GM23338 (cell line): Measurements from ENCODE around the gene SUN2. TPM values are rescaled to one million over a fixed set of nuclear protein-coding genes. Genes with fewer than 3 reads are reported as not detected.

ENCODE experiments used
- ATAC-seq: fragments of 200-7000 bp; cut with Tn5 transposase; 3 replicates; pipeline ENCODE4 v1.9.1; 2020
- DNase-seq: peaks from one replicate; pipeline ENCODE4 v3.0.0-alpha.2; 2015; ENCODE audit warnings: low spot score
- H2AFZ ChIP-seq: fragments of 200-600 bp; sonication (generic); 2 replicates; pipeline ENCODE4 v1.8.0; 2016; ENCODE audit warnings: antibody characterized with exemption, mild to moderate bottlenecking, moderate library complexity
- H3F3A ChIP-seq: fragments of 200-600 bp; sonication (generic); replicated peaks from 2 replicates; pipeline ENCODE4 v1.8.0; 2017; ENCODE audit warnings: antibody characterized with exemption, mixed run types, low read depth
- H3K27ac ChIP-seq: fragments of 200-600 bp; sonication (generic); 2 replicates; pipeline ENCODE4 v1.6.1; 2016; ENCODE audit warnings: low read depth
- H3K27me3 ChIP-seq: fragments of 200-600 bp; sonication (generic); 2 replicates; pipeline ENCODE4 v1.8.0; 2016; ENCODE audit warnings: mild to moderate bottlenecking, mixed run types, moderate library complexity; ENCODE audit not compliant: insufficient read depth
- H3K36me3 ChIP-seq: fragments of 200-600 bp; sonication (generic); 2 replicates; pipeline ENCODE4 v1.8.0; 2016; ENCODE audit warnings: mild to moderate bottlenecking; ENCODE audit not compliant: insufficient read depth
- H3K4me1 ChIP-seq: fragments of 200-600 bp; sonication (generic); 2 replicates; pipeline ENCODE4 v1.8.0; 2016; ENCODE audit warnings: mild to moderate bottlenecking, moderate library complexity; ENCODE audit not compliant: insufficient read depth
- H3K4me2 ChIP-seq: fragments of 200-600 bp; sonication (generic); 2 replicates; pipeline ENCODE4 v1.7.1; 2017; ENCODE audit warnings: mixed run types
- H3K4me3 ChIP-seq: fragments of 200-600 bp; sonication (generic); 2 replicates; pipeline ENCODE4 v1.6.1; 2016; ENCODE audit warnings: mixed run types
- H3K79me2 ChIP-seq: fragments of 200-600 bp; sonication (generic); replicated peaks from 2 replicates; pipeline ENCODE4 v1.8.0; 2017; ENCODE audit warnings: mild to moderate bottlenecking; ENCODE audit not compliant: insufficient read depth
- H3K9me2 ChIP-seq: fragments of 200-600 bp; sonication (generic); 2 replicates; pipeline ENCODE4 v1.8.0; 2017; ENCODE audit not compliant: insufficient read depth
- H4K20me1 ChIP-seq: fragments of 200-600 bp; sonication (generic); replicated peaks from 2 replicates; pipeline ENCODE4 v1.8.0; 2017; ENCODE audit warnings: mild to moderate bottlenecking; ENCODE audit not compliant: insufficient read depth
- H3K27ac Mint-ChIP-seq: 2 replicates; pipeline ENCODE4 v1.8.0; 2020; ENCODE audit warnings: inconsistent platforms, mild to moderate bottlenecking, moderate library complexity, mixed read lengths
- H3K27me3 Mint-ChIP-seq: 3 replicates; pipeline ENCODE4 v1.8.0; 2022; ENCODE audit warnings: low read depth, mild to moderate bottlenecking, moderate library complexity, mixed read lengths, inconsistent platforms; ENCODE audit not compliant: insufficient read depth, poor library complexity
- H3K36me3 Mint-ChIP-seq: 3 replicates; pipeline ENCODE4 v1.8.0; 2021; ENCODE audit warnings: low read depth, mild to moderate bottlenecking, inconsistent platforms, moderate library complexity, mixed read lengths
- H3K4me1 Mint-ChIP-seq: 3 replicates; pipeline ENCODE4 v1.8.0; 2020; ENCODE audit warnings: mild to moderate bottlenecking, inconsistent platforms, mixed read lengths
- H3K4me3 Mint-ChIP-seq: 3 replicates; pipeline ENCODE4 v1.8.0; 2021; ENCODE audit warnings: moderate library complexity, mild to moderate bottlenecking, inconsistent platforms, mixed read lengths
- H3K9me3 Mint-ChIP-seq: 3 replicates; pipeline ENCODE4 v1.8.0; 2020; ENCODE audit warnings: moderate library complexity, mild to moderate bottlenecking, inconsistent platforms, mixed read lengths
- CREB1 ChIP-seq: fragments of 250-450 bp; sonication (Bioruptor Pico); IDR thresholded peaks from 2 replicates; pipeline ENCODE4 v1.5.0; 2020; ENCODE audit warnings: low read depth, mild to moderate bottlenecking, moderate library complexity
- ETS1 ChIP-seq: IDR thresholded peaks from 2 replicates; pipeline ENCODE4 v1.6.1; 2016; ENCODE audit warnings: antibody characterized with exemption
- EZH2 ChIP-seq: fragments of 200-600 bp; sonication (generic); IDR thresholded peaks from one replicate; pipeline ENCODE4 v1.8.0; 2017; ENCODE audit warnings: antibody characterized with exemption, mild to moderate bottlenecking, low read depth; ENCODE audit not compliant: unreplicated experiment
- EZH2phosphoT487 ChIP-seq: fragments of 200-600 bp; sonication (generic); IDR thresholded peaks from one replicate; pipeline ENCODE4 v1.8.1; 2018; ENCODE audit warnings: antibody characterized with exemption; ENCODE audit not compliant: unreplicated experiment
- JUNB ChIP-seq: IDR thresholded peaks from one replicate; pipeline ENCODE4 v1.6.1; 2016; ENCODE audit warnings: antibody characterized with exemption; ENCODE audit not compliant: unreplicated experiment
- NANOG ChIP-seq: IDR thresholded peaks from 2 replicates; pipeline ENCODE4 v1.6.1; 2016; ENCODE audit warnings: antibody characterized with exemption, borderline replicate concordance
- REST ChIP-seq: IDR thresholded peaks from one replicate; pipeline ENCODE4 v1.6.1; 2018; ENCODE audit warnings: antibody characterized with exemption; ENCODE audit not compliant: unreplicated experiment
- STAT1 ChIP-seq: IDR thresholded peaks from one replicate; pipeline ENCODE4 v1.6.1; 2016; ENCODE audit warnings: antibody characterized with exemption; ENCODE audit not compliant: unreplicated experiment
- ZNF114 ChIP-seq: fragments of 250-450 bp; sonication (Bioruptor Pico); IDR thresholded peaks from 2 replicates; pipeline ENCODE4 v1.5.0; 2020; ENCODE audit warnings: mild to moderate bottlenecking, moderate library complexity
- ZNF462 ChIP-seq: fragments of 250-450 bp; sonication (Bioruptor Pico); IDR thresholded peaks from 2 replicates; pipeline ENCODE4 v1.5.0; 2020; ENCODE audit warnings: mild to moderate bottlenecking, moderate library complexity
- polyA plus RNA-seq: library from polyadenylated mRNA; unstranded; fragments of >200 nt; fragmentation: Nextera tagmentation; extraction: Ambion mirVana; gene quantifications from 2 replicates; pipeline ENCODE4 v1.2.1, GENCODE V29; 2016
- total RNA-seq: library from RNA; depleted of rRNA; stranded (reverse); fragments of >200 nt; shearing (Covaris generic); gene quantifications from 2 replicates; pipeline ENCODE4 v1.2.3, GENCODE V29; 2014
- TF ChIP-seq, protein P1 (sequence below), 2 experiments: fragments of 200-600 bp in 1 of 2; sonication (generic) in 1 of 2; conservative IDR thresholded peaks; 2 replicates each; pipeline versions ENCODE4 v1.5.1 to v1.6.1; 2016 to 2017; ENCODE audit warnings: antibody characterized with exemption in 2 of 2, low read depth in 2 of 2, mild to moderate bottlenecking in 2 of 2, moderate library complexity in 1 of 2

The SUN2 gene
- total and polyA plus RNA-seq, 2 experiments from 2014 or later = 7.2 to 17.6 TPM

- Mint-ChIP-seq H3K4me1 (peaks cover 11% of the 10 kb centered on the region), H3K27ac (no peak overlapping the region), H3K36me3 (peaks cover 3% of the 10 kb centered on the region; the same call in 2 of the 3 replicates), H3K4me3 (no peak overlapping the region), H3K27me3 (peaks cover 8% of the 10 kb centered on the region), H3K9me3 (no peaks in the 10 kb centered on the region)
- Histone ChIP-seq H3K27me3 (0 out of 2 replicates have a peak, but pooled peaks cover 2% of the 10 kb centered on the region), H3F3A (no peaks in the 10 kb centered on the region), H3K27ac (no peak overlapping the region), H3K36me3 (no peaks in the 10 kb centered on the region), H2AFZ (no peak overlapping the region), H3K4me3 (no peak overlapping the region), H3K79me2 (no peaks in the 10 kb centered on the region), H3K4me1 (peaks cover 16% of the 10 kb centered on the region; the same call in 1 of the 2 replicates), H4K20me1 (no peaks in the 10 kb centered on the region), H3K9me2 (no peaks in the 10 kb centered on the region), H3K4me2 (no peak overlapping the region)
- TF ChIP-seq ZNF114 = no peak
- TF ChIP-seq EZH2phosphoT487 = no peak
- TF ChIP-seq ETS1 = no peak
- TF ChIP-seq STAT1 = no peak
- no peak for TF ChIP-seq JUNB
- TF ChIP-seq, protein P1, sequence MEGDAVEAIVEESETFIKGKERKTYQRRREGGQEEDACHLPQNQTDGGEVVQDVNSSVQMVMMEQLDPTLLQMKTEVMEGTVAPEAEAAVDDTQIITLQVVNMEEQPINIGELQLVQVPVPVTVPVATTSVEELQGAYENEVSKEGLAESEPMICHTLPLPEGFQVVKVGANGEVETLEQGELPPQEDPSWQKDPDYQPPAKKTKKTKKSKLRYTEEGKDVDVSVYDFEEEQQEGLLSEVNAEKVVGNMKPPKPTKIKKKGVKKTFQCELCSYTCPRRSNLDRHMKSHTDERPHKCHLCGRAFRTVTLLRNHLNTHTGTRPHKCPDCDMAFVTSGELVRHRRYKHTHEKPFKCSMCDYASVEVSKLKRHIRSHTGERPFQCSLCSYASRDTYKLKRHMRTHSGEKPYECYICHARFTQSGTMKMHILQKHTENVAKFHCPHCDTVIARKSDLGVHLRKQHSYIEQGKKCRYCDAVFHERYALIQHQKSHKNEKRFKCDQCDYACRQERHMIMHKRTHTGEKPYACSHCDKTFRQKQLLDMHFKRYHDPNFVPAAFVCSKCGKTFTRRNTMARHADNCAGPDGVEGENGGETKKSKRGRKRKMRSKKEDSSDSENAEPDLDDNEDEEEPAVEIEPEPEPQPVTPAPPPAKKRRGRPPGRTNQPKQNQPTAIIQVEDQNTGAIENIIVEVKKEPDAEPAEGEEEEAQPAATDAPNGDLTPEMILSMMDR (conservative IDR thresholded peaks at IDR 0.05; ENCODE audit: low read depth in 2 of 2) = no peak
- TF ChIP-seq NANOG = no peak
- TF ChIP-seq REST = no peak
- no peak for TF ChIP-seq EZH2
- no peak for TF ChIP-seq CREB1
- TF ChIP-seq ZNF462 (CRISPR knock-in tag) = no peak
- ATAC-seq (no peak), DNase-seq (no peak)
Observed at GRCh38 chr22:38750104-38750503, 5.7 kb downstream of the SUN2 start.
